K562 (cell line): ENCODE data around the gene LZTS2. TPM values are rescaled to one million over a fixed set of nuclear protein-coding genes. Genes with fewer than 3 reads are reported as not detected.

ENCODE experiments used
- ATAC-seq: fragments of 200-7000 bp; cut with Tn5 transposase; 3 replicates; pipeline ENCODE4 v1.9.1; 2020; ENCODE audit warnings: moderate library complexity
- BruUV-seq: library from RNA; stranded (reverse); fragments of 400-500 nt; replicated peaks from 2 replicates; lab custom pipeline; 2021; lab: Mats Ljungman, UMichigan
- CTCF ChIA-PET: fragments of 300-600 bp; formaldehyde crosslinking; extraction: SDS; loops from one replicate; lab custom pipeline; 2021; ENCODE audit warnings: low intra/inter-chr PET ratio; lab: Yijun Ruan, JAX
- POLR2A ChIA-PET: fragments of 300-600, 350-650 bp; sonication (Branson Sonifier 250); formaldehyde crosslinking; extraction: SDS; loops from one replicate; lab custom pipeline; 2021; ENCODE audit warnings: antibody characterized with exemption, inconsistent platforms; lab: Yijun Ruan, JAX
- DNase-seq, 4 experiments: peaks; one replicate each; pipeline versions ENCODE4 v3.0.0 to v3.0.0-alpha.2; 2011 to 2018; ENCODE audit warnings: low spot score in 3 of 4, mixed read lengths in 3 of 4; ENCODE audit errors: extremely low read depth in 1 of 4
- FAIRE-seq: peaks from 2 replicates; lab custom pipeline; 2011; peaks lifted over from hg19 to GRCh38; lab: Jason Lieb, UNC
- H2AFZ ChIP-seq: 2 replicates; pipeline ENCODE4 v1.6.0; 2011; ENCODE audit warnings: low read depth, low read length, control low read depth, inconsistent platforms
- H3K27ac ChIP-seq: fragments of 200-600 bp; 3 replicates; pipeline ENCODE4 v1.8.0; 2011; ENCODE audit warnings: low read depth, mild to moderate bottlenecking, control low read depth, inconsistent platforms, low read length, moderate library complexity, mixed read lengths; ENCODE audit errors: extremely low read depth
- H3K27me3 ChIP-seq, 2 experiments: fragments of 300-600 bp in 1 of 2; 2 replicates in 1 of 2; 3 replicates in 1 of 2; pipeline versions ENCODE4 v1.6.0 to v1.8.0; 2011; ENCODE audit warnings: inconsistent platforms in 2 of 2, low read length in 2 of 2, mild to moderate bottlenecking in 1 of 2, mixed read lengths in 1 of 2, moderate library complexity in 1 of 2; ENCODE audit not compliant: control insufficient read depth in 2 of 2, insufficient read depth in 2 of 2
- H3K36me3 ChIP-seq: fragments of 300-600 bp; 3 replicates; pipeline ENCODE4 v1.8.0; 2011; ENCODE audit warnings: mild to moderate bottlenecking, low read length, inconsistent platforms; ENCODE audit not compliant: control insufficient read depth, insufficient read depth
- H3K4me1 ChIP-seq, 2 experiments: fragments of 200-600 bp in 1 of 2; replicated peaks in 1 of 2; 2 replicates in 1 of 2; 3 replicates in 1 of 2; pipeline versions ENCODE4 v1.5.1 to v1.8.0; 2011; ENCODE audit warnings: inconsistent platforms in 2 of 2, low read length in 2 of 2, mild to moderate bottlenecking in 1 of 2, mixed read lengths in 1 of 2, moderate library complexity in 1 of 2; ENCODE audit not compliant: control insufficient read depth in 2 of 2, insufficient read depth in 2 of 2
- H3K4me2 ChIP-seq: 2 replicates; pipeline ENCODE4 v1.6.1; 2011; ENCODE audit warnings: low read length, control low read depth, inconsistent platforms, mixed read lengths; ENCODE audit not compliant: insufficient read depth
- H3K4me3 ChIP-seq: fragments of 200-600 bp; sonication (generic), shearing (Covaris generic); 2 replicates; pipeline ENCODE4 v1.5.1; 2016; ENCODE audit warnings: control low read depth, inconsistent platforms
- H3K79me2 ChIP-seq: fragments of 200-600 bp; 3 replicates; pipeline ENCODE4 v1.8.0; 2011; ENCODE audit warnings: low read length, inconsistent platforms; ENCODE audit not compliant: control insufficient read depth, insufficient read depth
- H3K9ac ChIP-seq, 2 experiments: 2 replicates each; pipeline versions ENCODE4 v1.6.0 to v1.6.1; 2011; ENCODE audit warnings: low read depth in 2 of 2, low read length in 2 of 2, control low read depth in 1 of 2, inconsistent platforms in 1 of 2, mild to moderate bottlenecking in 1 of 2, mixed read lengths in 1 of 2; ENCODE audit not compliant: insufficient read depth in 1 of 2
- H3K9me1 ChIP-seq: one replicate; pipeline ENCODE4 v1.6.0; 2011; ENCODE audit warnings: inconsistent platforms, mild to moderate bottlenecking, low read length, moderate library complexity; ENCODE audit not compliant: control insufficient read depth, insufficient read depth
- H3K9me3 ChIP-seq: replicated peaks from 2 replicates; pipeline ENCODE4 v1.5.1; 2011; ENCODE audit warnings: low read depth, low read length, inconsistent platforms; ENCODE audit not compliant: control insufficient read depth, insufficient read depth
- H4K20me1 ChIP-seq: replicated peaks from 2 replicates; pipeline ENCODE4 v1.6.1; 2011; ENCODE audit warnings: low read length, inconsistent platforms, mixed read lengths; ENCODE audit not compliant: control insufficient read depth, insufficient read depth
- ARID2 ChIP-seq: fragments of 450-650 bp; IDR thresholded peaks from 2 replicates; pipeline ENCODE4 v1.6.1; 2017; ENCODE audit warnings: antibody characterized with exemption, mild to moderate bottlenecking
- GTF2A2 ChIP-seq: IDR thresholded peaks from 2 replicates; pipeline ENCODE4 v1.6.1; 2016; ENCODE audit warnings: mild to moderate bottlenecking, missing genetic modification characterization, missing compliant biosample characterization
- HNRNPLL ChIP-seq: fragments of 200-400 bp; formaldehyde crosslinking; IDR thresholded peaks from 2 replicates; pipeline ENCODE4 v1.6.1; 2017; ENCODE audit warnings: low read length, low read depth, mild to moderate bottlenecking; ENCODE audit not compliant: poor library complexity, severe bottlenecking
- MAFG ChIP-seq: fragments of 450-650 bp; conservative IDR thresholded peaks from 2 replicates; pipeline ENCODE4 v1.6.1; 2016; ENCODE audit warnings: missing genetic modification characterization, missing compliant biosample characterization
- MAZ ChIP-seq, 2 experiments: fragments of 450-650 bp in 1 of 2; sonication (generic) in 1 of 2; formaldehyde crosslinking; IDR thresholded peaks in 1 of 2; conservative IDR thresholded peaks in 1 of 2; 2 replicates each; pipeline versions ENCODE4 v1.4.0 to v1.5.0; 2020; ENCODE audit warnings: mild to moderate bottlenecking in 1 of 2, missing genetic modification reagents in 1 of 2
- NBN ChIP-seq: fragments of 450-650 bp; IDR thresholded peaks from 2 replicates; pipeline ENCODE4 v1.6.1; 2016; ENCODE audit warnings: low read depth, mild to moderate bottlenecking
- ZNF165 ChIP-seq: fragments of 250-450 bp; sonication (Bioruptor Pico); IDR thresholded peaks from 2 replicates; pipeline ENCODE4 v1.4.0; 2020; ENCODE audit warnings: borderline replicate concordance
- ZNF384 ChIP-seq: IDR thresholded peaks from 2 replicates; pipeline ENCODE4 v1.6.1; 2012; ENCODE audit warnings: low read depth, low read length, improper control_type of control experiment
- ZNF696 ChIP-seq: fragments of 250-450 bp; sonication (Bioruptor Pico); conservative IDR thresholded peaks from 2 replicates; pipeline ENCODE4 v1.4.0; 2020; ENCODE audit warnings: mild to moderate bottlenecking, moderate library complexity
- ZNF699 ChIP-seq: fragments of 250-450 bp; sonication (Bioruptor Pico); IDR thresholded peaks from 2 replicates; pipeline ENCODE4 v1.8.0; 2021; ENCODE audit warnings: mild to moderate bottlenecking, moderate library complexity; ENCODE audit not compliant: insufficient replicate concordance
- ZNF76 ChIP-seq: fragments of 250-450 bp; sonication (Bioruptor Pico); IDR thresholded peaks from 2 replicates; pipeline ENCODE4 v1.4.0; 2020; ENCODE audit warnings: mild to moderate bottlenecking, moderate library complexity, borderline replicate concordance
- WGBS: fragments of 100-300 bp; shearing (Covaris generic); methylation state at CpG from one replicate; pipeline ENCODE4 v1.1.6; 2016; ENCODE audit warnings: low coverage, mixed read lengths; ENCODE audit not compliant: insufficient coverage; ENCODE audit errors: missing lambda C conversion rate; 5-methylcytosine and 5-hydroxymethylcytosine counted together
- in situ Hi-C: fragments of 300-500 bp; cut with MboI; formaldehyde crosslinking; loops from 4 replicates; pipeline ENCODE4 v1.15.0; 2018; ENCODE audit warnings: inconsistent platforms, mixed read lengths
- intact Hi-C: fragments of 100-400 bp; cut with micrococcal nuclease; formaldehyde crosslinking; loops from 2 replicates; pipeline ENCODE4 v1.14.2; 2022
- polyA plus RNA-seq, 8 experiments: library from polyadenylated mRNA; depleted of rRNA in 4 of 8; stranded (reverse) in 5 of 8; unstranded in 3 of 8; fragments of >200 nt; fragmentation: Nextera tagmentation in 2 of 8; fragmentation: Illumina TruSeq in 1 of 8; extraction: Ambion mirVana in 2 of 8; extraction: Trizol in 1 of 8; gene quantifications; 2 replicates each; pipeline versions ENCODE4 v1.2.1 to v1.2.3, GENCODE V29; 2011 to 2014; ENCODE audit warnings: inconsistent platforms in 1 of 8, missing spikeins in 1 of 8
- total RNA-seq, 7 experiments: library from RNA; depleted of rRNA in 6 of 7; stranded (reverse); fragments of >200 nt in 6 of 7; fragmentation: Illumina TruSeq in 2 of 7; extraction: Trizol in 2 of 7; gene quantifications; 2 replicates each; pipeline versions ENCODE4 v1.2.1 to v1.2.3, GENCODE V29; 2011 to 2021; ENCODE audit warnings: low replicate concordance in 1 of 7
- TF ChIP-seq, protein P1 (sequence below), 2 experiments: fragments of 450-650 bp; IDR thresholded peaks; 2 replicates each; pipeline ENCODE4 v1.6.1; 2018; ENCODE audit warnings: mild to moderate bottlenecking in 2 of 2, low read depth in 1 of 2; ENCODE audit not compliant: partially characterized antibody in 2 of 2
- TF ChIP-seq, protein P2 (sequence below), 3 experiments: fragments of 200-800 bp in 1 of 3; sonication (Bioruptor generic) in 1 of 3; sonication (generic) in 1 of 3; formaldehyde crosslinking in 1 of 3; IDR thresholded peaks; 2 replicates each; pipeline versions ENCODE4 v1.6.1 to v1.8.0; 2016 to 2022; ENCODE audit warnings: mild to moderate bottlenecking in 2 of 3, missing compliant biosample characterization in 2 of 3, missing genetic modification characterization in 2 of 3, missing genetic modification reagents in 1 of 3
- TF ChIP-seq, protein P3 (sequence below): fragments of 450-650 bp; formaldehyde crosslinking; IDR thresholded peaks from 2 replicates; pipeline ENCODE4 v1.4.0; 2022; ENCODE audit warnings: missing genetic modification characterization

LZTS2 gene
- total and polyA plus RNA-seq, 9 of the 15 experiments (the other 6 are each of a cell fraction or from before 2014, with no cell fraction given), result 0.23 to 42.5 (median 14.7) TPM

DNA sequence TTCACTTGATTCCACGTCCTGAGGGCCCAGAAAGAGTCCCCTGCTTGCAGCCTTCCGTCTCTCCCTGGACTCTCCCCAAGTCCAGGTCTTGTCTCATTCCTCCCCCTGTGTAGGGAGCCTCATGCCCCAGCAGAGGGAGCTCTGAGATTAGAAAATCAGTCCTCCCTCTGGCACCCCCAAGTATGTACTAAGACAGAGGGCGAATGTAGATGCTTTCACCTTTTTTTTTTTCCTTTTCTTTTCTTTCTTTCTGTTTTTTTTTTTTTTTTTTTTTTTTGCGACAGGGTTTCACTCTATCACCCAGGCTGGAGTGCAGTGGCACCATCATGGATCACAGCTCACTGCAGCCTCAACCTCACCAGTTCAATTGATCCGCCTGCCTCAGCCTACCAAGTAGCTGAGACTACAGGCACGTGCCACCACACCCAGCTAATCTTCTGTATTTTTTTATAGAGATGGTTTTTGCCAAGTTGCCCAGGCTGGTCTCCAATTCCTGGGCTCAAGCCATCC, 41.7 kb downstream of the LZTS2 start:
- Histone ChIP-seq H2AFZ (no peak overlapping the region), H3K27ac (no peak overlapping the region), H3K27me3 (no peaks in the 10 kb centered on the region), H3K9me1 (no peaks in the 10 kb centered on the region), H3K4me3 (no peak overlapping the region), H4K20me1 (no peaks in the 10 kb centered on the region), H3K9ac (peak overlapping the region in 1 of 2 experiments; percentile 3; a peak in 1 of 4 replicates), H3K4me1 (peaks cover 9 to 11% of the 10 kb centered on the region in 2 experiments), H3K79me2 (no peaks in the 10 kb centered on the region), H3K36me3 (no peaks in the 10 kb centered on the region), H3K4me2 (no peak overlapping the region), H3K9me3 (no peaks in the 10 kb centered on the region)
- FAIRE-seq (peak; percentile 89), ATAC-seq (peak; percentile 86), DNase-seq (peak; percentile 66 to 83 (median 72))
- CTCF ChIA-PET, result interaction anchor here (0.6 to 3.7 kb wide), 6 partner anchors 9 to 101 kb away, joined by 3 to 37 read pairs (median 5); no protein-coding TSS in a partner anchor
- WGBS, result 42% methylated on average over 4 of the region's 6 CpGs
- no TSS peak for BruUV-seq
- POLR2A ChIA-PET, result interaction anchor here (0.6 to 1.5 kb wide), 3 partner anchors 10 to 101 kb away, joined by 3 to 5 read pairs (median 3); partner anchors contain the start of genes KAZALD1, PDZD7 and SFXN3
- in situ Hi-C loops (no loop called here), intact Hi-C loops (loop anchor here (2.0 to 5.0 kb wide), 2 partner anchors 101 to 171 kb away; no protein-coding TSS in a partner anchor)
- TF ChIP-seq MAFG (tag) (no peak), ZNF76 (CRISPR knock-in tag) (no peak), GTF2A2 (tag) (no peak), ZNF699 (CRISPR knock-in tag) (no peak), HNRNPLL (no peak), ZNF696 (CRISPR knock-in tag) (no peak), ZNF165 (no peak), ARID2 (peak; percentile 42; the same call in 1 of the 2 replicates), MAZ (CRISPR knock-in tag; conservative IDR thresholded peaks at IDR 0.05 in 1 of 2, IDR thresholded peaks at IDR 0.05 in 1 of 2) (peak in 1 of 2 experiments; percentile 44; a peak in 2 of 4 replicates), ZNF384 (peak; percentile 57; the same call in 1 of the 2 replicates), NBN (0 out of 2 replicates have a peak, but pooled peaks have one; percentile 27)
- TF ChIP-seq, protein P1, sequence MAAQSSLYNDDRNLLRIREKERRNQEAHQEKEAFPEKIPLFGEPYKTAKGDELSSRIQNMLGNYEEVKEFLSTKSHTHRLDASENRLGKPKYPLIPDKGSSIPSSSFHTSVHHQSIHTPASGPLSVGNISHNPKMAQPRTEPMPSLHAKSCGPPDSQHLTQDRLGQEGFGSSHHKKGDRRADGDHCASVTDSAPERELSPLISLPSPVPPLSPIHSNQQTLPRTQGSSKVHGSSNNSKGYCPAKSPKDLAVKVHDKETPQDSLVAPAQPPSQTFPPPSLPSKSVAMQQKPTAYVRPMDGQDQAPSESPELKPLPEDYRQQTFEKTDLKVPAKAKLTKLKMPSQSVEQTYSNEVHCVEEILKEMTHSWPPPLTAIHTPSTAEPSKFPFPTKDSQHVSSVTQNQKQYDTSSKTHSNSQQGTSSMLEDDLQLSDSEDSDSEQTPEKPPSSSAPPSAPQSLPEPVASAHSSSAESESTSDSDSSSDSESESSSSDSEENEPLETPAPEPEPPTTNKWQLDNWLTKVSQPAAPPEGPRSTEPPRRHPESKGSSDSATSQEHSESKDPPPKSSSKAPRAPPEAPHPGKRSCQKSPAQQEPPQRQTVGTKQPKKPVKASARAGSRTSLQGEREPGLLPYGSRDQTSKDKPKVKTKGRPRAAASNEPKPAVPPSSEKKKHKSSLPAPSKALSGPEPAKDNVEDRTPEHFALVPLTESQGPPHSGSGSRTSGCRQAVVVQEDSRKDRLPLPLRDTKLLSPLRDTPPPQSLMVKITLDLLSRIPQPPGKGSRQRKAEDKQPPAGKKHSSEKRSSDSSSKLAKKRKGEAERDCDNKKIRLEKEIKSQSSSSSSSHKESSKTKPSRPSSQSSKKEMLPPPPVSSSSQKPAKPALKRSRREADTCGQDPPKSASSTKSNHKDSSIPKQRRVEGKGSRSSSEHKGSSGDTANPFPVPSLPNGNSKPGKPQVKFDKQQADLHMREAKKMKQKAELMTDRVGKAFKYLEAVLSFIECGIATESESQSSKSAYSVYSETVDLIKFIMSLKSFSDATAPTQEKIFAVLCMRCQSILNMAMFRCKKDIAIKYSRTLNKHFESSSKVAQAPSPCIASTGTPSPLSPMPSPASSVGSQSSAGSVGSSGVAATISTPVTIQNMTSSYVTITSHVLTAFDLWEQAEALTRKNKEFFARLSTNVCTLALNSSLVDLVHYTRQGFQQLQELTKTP (IDR thresholded peaks at IDR 0.05; ENCODE audit: low read depth in 1 of 2, partially characterized antibody in 2 of 2), result no peak
- TF ChIP-seq, protein P2, sequence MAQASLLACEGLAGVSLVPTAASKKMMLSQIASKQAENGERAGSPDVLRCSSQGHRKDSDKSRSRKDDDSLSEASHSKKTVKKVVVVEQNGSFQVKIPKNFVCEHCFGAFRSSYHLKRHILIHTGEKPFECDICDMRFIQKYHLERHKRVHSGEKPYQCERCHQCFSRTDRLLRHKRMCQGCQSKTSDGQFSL (CRISPR knock-in tag; IDR thresholded peaks at IDR 0.05), result peak; percentile 75
- TF ChIP-seq, protein P2 (tag; IDR thresholded peaks at IDR 0.05), result peak in 1 of 2 experiments; percentile 67; a peak in 1 of 4 replicates
- TF ChIP-seq, protein P3, sequence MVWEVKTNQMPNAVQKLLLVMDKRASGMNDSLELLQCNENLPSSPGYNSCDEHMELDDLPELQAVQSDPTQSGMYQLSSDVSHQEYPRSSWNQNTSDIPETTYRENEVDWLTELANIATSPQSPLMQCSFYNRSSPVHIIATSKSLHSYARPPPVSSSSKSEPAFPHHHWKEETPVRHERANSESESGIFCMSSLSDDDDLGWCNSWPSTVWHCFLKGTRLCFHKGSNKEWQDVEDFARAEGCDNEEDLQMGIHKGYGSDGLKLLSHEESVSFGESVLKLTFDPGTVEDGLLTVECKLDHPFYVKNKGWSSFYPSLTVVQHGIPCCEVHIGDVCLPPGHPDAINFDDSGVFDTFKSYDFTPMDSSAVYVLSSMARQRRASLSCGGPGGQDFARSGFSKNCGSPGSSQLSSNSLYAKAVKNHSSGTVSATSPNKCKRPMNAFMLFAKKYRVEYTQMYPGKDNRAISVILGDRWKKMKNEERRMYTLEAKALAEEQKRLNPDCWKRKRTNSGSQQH (CRISPR knock-in tag), result no peak
